Large intestine (tissue), 3 donors: ENCODE measurements around the gene PTPN14. TPM values are rescaled to one million over a fixed set of nuclear protein-coding genes. Genes with fewer than 3 reads are reported as not detected.

Experiments
- DNase-seq, 2 donors: peaks; one replicate each; pipeline versions ENCODE4 v3.0.0 to v3.0.0-alpha.2; 2013
- H3K27ac ChIP-seq: one replicate; pipeline ENCODE4 v1.5.1; 2013; ENCODE audit warnings: low read length
- H3K27me3 ChIP-seq: 2 replicates; pipeline ENCODE4 v1.6.1; 2013; ENCODE audit warnings: low read length; ENCODE audit not compliant: control insufficient read depth, insufficient read depth
- H3K36me3 ChIP-seq: 2 replicates; pipeline ENCODE4 v1.6.1; 2013; ENCODE audit warnings: low read length; ENCODE audit not compliant: control insufficient read depth, insufficient read depth
- H3K4me1 ChIP-seq: one replicate; pipeline ENCODE4 v1.6.1; 2013; ENCODE audit warnings: low read length; ENCODE audit not compliant: control insufficient read depth, insufficient read depth
- H3K4me3 ChIP-seq: one replicate; pipeline ENCODE4 v1.5.1; 2013; ENCODE audit warnings: low read length
- H3K9me3 ChIP-seq: one replicate; pipeline ENCODE4 v1.6.1; 2013; ENCODE audit warnings: mild to moderate bottlenecking, low read depth, low read length, moderate library complexity; ENCODE audit not compliant: control insufficient read depth
- WGBS: methylation state at CpG from one replicate; pipeline ENCODE4 v1.1.5; 2013; ENCODE audit warnings: low lambda C conversion rate; ENCODE audit not compliant: insufficient coverage; 5-methylcytosine and 5-hydroxymethylcytosine counted together
- polyA plus RNA-seq: library from polyadenylated mRNA; unstranded; fragments of 120-200 nt; gene quantifications from one replicate; pipeline ENCODE4 v1.2.1, GENCODE V29; 2013

The PTPN14 gene
- polyA plus RNA-seq, 1 donor = 10.2 TPM

DNA sequence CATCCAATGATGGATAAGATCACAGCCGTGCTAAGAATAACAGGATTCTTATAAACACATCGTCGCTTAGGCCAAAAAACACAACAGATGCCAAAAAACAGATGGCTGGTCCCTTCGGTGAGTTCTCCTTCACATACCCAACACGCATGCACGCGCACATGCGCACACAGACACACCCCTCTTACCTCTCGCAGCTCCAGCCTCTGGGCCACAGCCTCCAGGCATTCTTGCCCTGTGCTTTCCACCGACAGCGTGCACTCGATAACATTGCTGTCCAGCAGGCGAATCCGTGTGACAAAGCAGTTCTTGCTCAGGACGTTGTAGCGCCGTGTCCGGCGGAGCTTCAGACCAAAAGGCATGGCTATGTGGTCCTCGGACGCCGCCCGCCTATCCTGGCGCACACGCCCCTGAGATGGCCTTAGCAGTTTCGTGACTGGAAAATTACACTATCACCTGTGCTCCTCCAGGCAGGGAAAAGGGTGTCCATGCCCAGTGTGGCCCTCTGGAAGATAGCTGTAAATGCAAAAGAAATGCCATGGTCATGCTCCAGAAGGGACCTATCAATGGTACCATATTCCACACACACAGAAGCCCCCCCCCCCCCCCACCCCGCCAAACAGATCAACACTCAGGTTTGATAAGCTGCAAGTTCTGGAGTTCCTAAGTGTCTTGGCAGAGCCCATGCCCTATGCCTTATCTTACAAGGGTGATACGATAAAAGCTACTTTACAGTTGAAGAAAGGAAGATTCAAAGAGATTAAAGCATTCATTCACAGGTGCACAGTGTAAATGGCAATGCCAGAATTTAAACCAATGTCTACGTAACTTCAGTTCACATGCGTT is 86.7 kb downstream of the PTPN14 start:
- H3K4me3 ChIP-seq = no peak overlapping the region
- peaks cover 6% of the 10 kb centered on the region for H3K36me3 ChIP-seq
- DNase-seq = no peak
- H3K27ac ChIP-seq = no peak overlapping the region
- no CpG with 5 or more reads among the region's 30 CpGs for WGBS
- peaks cover 6% of the 10 kb centered on the region for H3K4me1 ChIP-seq
- no peaks in the 10 kb centered on the region for H3K27me3 ChIP-seq
- no peaks in the 10 kb centered on the region for H3K9me3 ChIP-seq

DNA sequence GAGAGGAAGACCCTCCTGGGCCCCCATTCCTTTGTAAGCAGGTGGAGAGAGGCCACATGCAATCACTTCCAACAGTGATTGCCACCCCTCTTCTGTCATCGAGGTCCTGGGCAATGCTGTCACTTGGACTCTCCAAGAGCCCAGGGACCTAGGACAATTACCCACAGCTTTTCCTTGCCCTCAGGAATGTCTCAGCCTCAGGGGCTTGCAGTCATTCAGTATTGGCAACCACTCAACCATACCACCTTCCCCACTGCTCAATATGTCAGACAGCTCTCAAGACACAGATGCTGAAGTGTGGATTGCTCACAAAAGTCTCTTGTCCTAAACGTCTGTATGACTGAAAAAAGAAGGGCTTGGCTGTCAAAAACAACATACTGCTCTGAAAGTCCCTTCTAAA is 87.8 kb downstream of the PTPN14 start:
- Histone ChIP-seq H3K4me3 (no peak overlapping the region), H3K36me3 (peaks cover 6% of the 10 kb centered on the region), H3K27me3 (no peaks in the 10 kb centered on the region), H3K9me3 (no peaks in the 10 kb centered on the region), H3K4me1 (peaks cover 6% of the 10 kb centered on the region), H3K27ac (no peak overlapping the region)
- DNase-seq = no peak
- whole genome bisulfite sequencing = no CpG with 5 or more reads among the region's 2 CpGs

DNA sequence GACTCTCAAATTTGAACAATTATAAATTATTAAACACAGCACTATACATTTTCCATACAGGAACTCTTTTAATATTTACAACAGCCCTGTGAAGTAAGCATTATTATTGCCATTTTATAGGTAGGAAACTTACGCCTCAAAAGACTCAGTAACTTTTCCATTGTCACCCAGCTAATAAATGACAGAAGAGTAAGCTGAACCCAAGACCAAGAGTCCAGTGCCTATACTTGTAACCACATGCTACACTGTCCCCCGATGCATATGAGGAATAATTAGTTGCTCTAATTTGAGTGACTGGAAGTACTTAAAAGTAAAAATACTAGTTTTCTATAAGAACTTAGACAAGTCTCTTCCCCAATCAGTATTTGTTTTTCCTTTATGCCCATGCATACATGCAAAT is 88.5 kb downstream of the PTPN14 start:
- peaks cover 6% of the 10 kb centered on the region for H3K4me1 ChIP-seq
- H3K4me3 ChIP-seq = no peak overlapping the region
- H3K27me3 ChIP-seq = no peaks in the 10 kb centered on the region
- H3K36me3 ChIP-seq = peaks cover 6% of the 10 kb centered on the region
- 100% methylated on average over 1 of the region's 2 CpGs for WGBS
- no peak overlapping the region for H3K27ac ChIP-seq
- DNase-seq = no peak
- H3K9me3 ChIP-seq = no peaks in the 10 kb centered on the region

DNA sequence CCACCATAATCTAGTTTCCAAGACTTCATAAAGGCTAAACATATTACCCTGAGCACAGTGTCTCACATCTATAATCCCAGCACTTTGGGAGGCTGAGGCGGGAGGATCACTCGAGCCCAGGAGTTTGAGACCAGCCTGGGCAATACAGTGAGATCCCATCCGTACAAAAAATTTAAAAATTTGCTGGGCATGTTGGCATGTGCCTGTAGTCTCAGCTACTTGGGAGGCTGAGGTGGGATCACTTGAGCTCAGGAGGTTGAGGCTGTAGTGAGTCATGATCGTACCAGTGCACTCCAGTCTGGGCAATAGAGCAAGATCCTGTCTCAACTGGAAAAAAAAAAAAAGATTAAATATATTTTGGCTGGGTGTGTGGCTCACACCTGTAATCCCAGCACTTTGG is 90.1 kb downstream of the PTPN14 start:
- no CpG with 5 or more reads among the region's 4 CpGs for WGBS
- no peaks in the 10 kb centered on the region for H3K9me3 ChIP-seq
- H3K4me3 ChIP-seq = no peak overlapping the region
- peaks cover 6% of the 10 kb centered on the region for H3K4me1 ChIP-seq
- no peaks in the 10 kb centered on the region for H3K27me3 ChIP-seq
- peaks cover 6% of the 10 kb centered on the region for H3K36me3 ChIP-seq
- H3K27ac ChIP-seq = no peak overlapping the region
- no peak for DNase-seq

DNA sequence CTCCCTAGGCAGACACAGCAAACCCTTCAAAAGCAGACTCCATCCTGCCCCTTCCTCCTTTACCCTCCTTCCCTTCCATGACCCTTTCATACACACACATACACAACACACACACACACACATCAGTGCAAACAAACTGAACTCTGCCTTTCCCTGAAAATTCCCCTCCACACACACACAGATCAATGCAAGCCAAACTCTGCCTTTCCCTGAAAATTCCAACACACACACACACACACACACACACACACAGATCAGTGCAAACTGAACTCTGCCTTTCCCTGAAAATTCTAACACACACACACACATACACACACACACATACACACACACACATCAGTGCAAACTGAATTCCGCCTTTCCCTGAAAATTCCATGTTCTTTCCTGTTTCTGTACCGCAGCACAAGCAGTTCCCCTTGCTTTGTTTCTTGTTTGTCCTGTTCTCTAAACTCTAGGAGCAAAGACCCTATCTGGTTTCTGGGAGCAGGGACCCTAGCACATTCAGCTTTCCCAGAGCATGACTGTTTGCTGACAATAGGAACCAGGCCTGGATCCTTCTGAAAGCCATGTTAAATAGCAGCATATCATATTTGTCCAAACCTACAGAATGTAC is 91.0 kb downstream of the PTPN14 start:
- peak in 1 of 2 donors; percentile 58 for DNase-seq
- 21% methylated on average over 2 of the region's 2 CpGs for WGBS
- Histone ChIP-seq H3K36me3 (peaks cover 6% of the 10 kb centered on the region), H3K4me3 (no peak overlapping the region), H3K27me3 (no peaks in the 10 kb centered on the region), H3K9me3 (no peaks in the 10 kb centered on the region), H3K27ac (no peak overlapping the region), H3K4me1 (peaks cover 6% of the 10 kb centered on the region)

DNA sequence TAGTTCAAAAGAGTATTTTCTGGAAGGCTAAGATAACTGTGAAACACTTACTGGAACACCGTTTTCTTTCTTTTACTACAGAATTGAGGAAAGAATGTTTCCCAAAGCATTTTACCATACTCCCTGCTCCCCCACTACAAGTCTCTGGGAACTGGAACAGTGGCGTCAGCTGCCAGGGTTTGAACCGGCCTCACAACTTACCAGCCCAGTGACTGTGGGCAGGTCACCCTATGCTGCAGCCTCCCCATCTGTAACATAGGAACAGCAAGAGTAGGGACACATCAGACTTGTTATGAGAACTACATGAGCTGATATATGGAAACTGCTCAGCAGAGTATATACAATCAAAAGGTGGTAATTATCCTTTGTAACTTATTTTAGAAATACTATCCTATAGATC is 91.5 kb downstream of the PTPN14 start:
- WGBS = no CpG with 5 or more reads among the region's 3 CpGs
- no peak for DNase-seq
- no peak overlapping the region for H3K27ac ChIP-seq
- H3K4me1 ChIP-seq = peaks cover 6% of the 10 kb centered on the region
- H3K4me3 ChIP-seq = no peak overlapping the region
- H3K36me3 ChIP-seq = peaks cover 6% of the 10 kb centered on the region
- H3K27me3 ChIP-seq = no peaks in the 10 kb centered on the region
- H3K9me3 ChIP-seq = no peaks in the 10 kb centered on the region

DNA sequence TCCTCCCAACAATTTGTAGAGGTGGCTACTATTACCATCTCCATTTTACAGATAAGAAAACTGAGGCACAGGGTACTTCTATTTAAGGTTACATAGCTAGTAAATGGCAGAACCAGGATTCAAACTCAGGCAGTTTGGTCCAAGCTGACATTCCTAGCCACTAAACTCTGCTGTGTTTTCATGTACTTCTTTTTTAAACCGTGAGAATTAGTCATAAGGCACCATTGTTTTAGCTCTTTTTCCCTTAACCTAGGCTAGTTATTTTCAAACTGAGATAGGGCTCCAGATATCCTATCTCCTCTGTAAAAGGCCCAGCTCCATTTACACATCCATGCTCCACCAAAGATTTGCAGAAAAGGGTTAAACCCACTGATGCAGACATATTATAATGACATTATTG is 92.9 kb downstream of the PTPN14 start:
- no peak for DNase-seq
- H3K9me3 ChIP-seq = no peaks in the 10 kb centered on the region
- H3K4me3 ChIP-seq = no peak overlapping the region
- no peaks in the 10 kb centered on the region for H3K27me3 ChIP-seq
- WGBS = 83% methylated on average over 1 of the region's 1 CpG
- peaks cover 2% of the 10 kb centered on the region for H3K36me3 ChIP-seq
- peaks cover 6% of the 10 kb centered on the region for H3K4me1 ChIP-seq
- no peak overlapping the region for H3K27ac ChIP-seq

- Histone ChIP-seq H3K4me1 (peaks cover 6% of the 10 kb centered on the region), H3K27me3 (no peaks in the 10 kb centered on the region), H3K4me3 (no peak overlapping the region), H3K27ac (no peak overlapping the region), H3K9me3 (no peaks in the 10 kb centered on the region), H3K36me3 (no peaks in the 10 kb centered on the region)
- no peak for DNase-seq
- no CpG with 5 or more reads among the region's 6 CpGs for WGBS
Observed at GRCh38 chr1:214455971-214456867, 95.2 kb downstream of the PTPN14 start.

- DNase-seq = no peak
- Histone ChIP-seq H3K27ac (no peak overlapping the region), H3K27me3 (no peaks in the 10 kb centered on the region), H3K36me3 (no peaks in the 10 kb centered on the region), H3K9me3 (no peaks in the 10 kb centered on the region), H3K4me3 (no peak overlapping the region), H3K4me1 (peaks cover 4% of the 10 kb centered on the region)
- WGBS = no CpG with 5 or more reads among the region's 3 CpGs
Observed at GRCh38 chr1:214455479-214455878, 95.9 kb downstream of the PTPN14 start.
